H7 (cell line): ENCODE data around the gene PRDX2. TPM values are rescaled to one million over a fixed set of nuclear protein-coding genes. Genes with fewer than 3 reads are reported as not detected.

Experiments
- total RNA-seq: library from RNA; depleted of rRNA; stranded (reverse); fragments of >200 nt; shearing (Covaris generic); gene quantifications from 2 replicates; pipeline ENCODE4 v1.2.3, GENCODE V29; 2014; rRNA removed

Gene PRDX2
- total RNA-seq, 1 experiment from 2014 or later: 571 TPM

Other genes starting within 250 kb of the PRDX2 start
- 3.1 and 5.2 TPM in 2 replicates for gene ZNF490, start 191.0 kb downstream of the PRDX2 start, total RNA-seq
- 7.4 and 10.2 TPM in 2 replicates for gene ZNF791, start 190.9 kb downstream of the PRDX2 start, total RNA-seq
- 58.4 and 71.2 TPM in 2 replicates for gene MAN2B1, start 135.1 kb downstream of the PRDX2 start, total RNA-seq
- gene WDR83, start 135.0 kb downstream of the PRDX2 start, total RNA-seq: 11.6 and 12.5 TPM in 2 replicates
- 83.1 and 86.4 TPM in 2 replicates for gene DHPS, start 119.9 kb downstream of the PRDX2 start, total RNA-seq
- gene GNG14, start 113.8 kb downstream of the PRDX2 start, total RNA-seq: not detected in 2 replicates
- 15.3 and 21.2 TPM in 2 replicates for gene FBXW9, start 105.2 kb downstream of the PRDX2 start, total RNA-seq
- 34.1 and 48.9 TPM in 2 replicates for gene TNPO2, start 77.9 kb downstream of the PRDX2 start, total RNA-seq
- gene TRIR, start 67.1 kb downstream of the PRDX2 start, total RNA-seq: 186 and 218 TPM in 2 replicates
- 113 and 166 TPM in 2 replicates for gene GET3, start 64.3 kb downstream of the PRDX2 start, total RNA-seq
- 0.37 and 1.5 TPM in 2 replicates for gene BEST2, start 50.0 kb downstream of the PRDX2 start, total RNA-seq
- gene HOOK2, start 26.2 kb downstream of the PRDX2 start, total RNA-seq: 15.4 and 30.4 TPM in 2 replicates
- gene JUNB, start 10.3 kb downstream of the PRDX2 start, total RNA-seq: 10.0 and 22.6 TPM in 2 replicates
- gene THSD8, start 269 bp upstream of the PRDX2 start, total RNA-seq: not detected in 2 replicates
- gene RNASEH2A, start 4.8 kb upstream of the PRDX2 start, total RNA-seq: 85.4 and 104 TPM in 2 replicates
- 1.3 TPM in 2 replicates for gene RTBDN, start 32.8 kb upstream of the PRDX2 start, total RNA-seq
- gene MAST1, start 36.7 kb upstream of the PRDX2 start, total RNA-seq: 5.5 and 7.0 TPM in 2 replicates
- gene DNASE2, start 79.6 kb upstream of the PRDX2 start, total RNA-seq: 15.3 and 16.8 TPM in 2 replicates
- gene KLF1, start 85.4 kb upstream of the PRDX2 start, total RNA-seq: 0.37 and 0.76 TPM in 2 replicates
- 42.3 and 59.4 TPM in 2 replicates for gene GCDH, start 89.4 kb upstream of the PRDX2 start, total RNA-seq
- gene SYCE2, start 117.5 kb upstream of the PRDX2 start, total RNA-seq: 0.24 and 2.0 TPM in 2 replicates
- gene FARSA, start 131.9 kb upstream of the PRDX2 start, total RNA-seq: 93.0 and 117 TPM in 2 replicates
- 911 and 1,131 TPM in 2 replicates for gene CALR, start 136.8 kb upstream of the PRDX2 start, total RNA-seq
- 146 and 155 TPM in 2 replicates for gene RAD23A, start 144.1 kb upstream of the PRDX2 start, total RNA-seq
- 40.4 and 51.7 TPM in 2 replicates for gene GADD45GIP1, start 155.4 kb upstream of the PRDX2 start, total RNA-seq
- gene DAND5, start 167.8 kb upstream of the PRDX2 start, total RNA-seq: 0.15 TPM in 1 of 2 replicates, not detected in the other
- gene NFIX, start 193.7 kb upstream of the PRDX2 start, total RNA-seq: 0.03 and 0.07 TPM in 2 replicates